H9 (cell line): ENCODE measurements around the gene RSU1. TPM values are rescaled to one million over a fixed set of nuclear protein-coding genes. Genes with fewer than 3 reads are reported as not detected.

ENCODE experiments used
- DNase-seq: peaks from one replicate; pipeline ENCODE4 v3.0.0-alpha.2; 2017
- H2AFZ ChIP-seq: one replicate; pipeline ENCODE4 v1.6.1; 2013; ENCODE audit warnings: mild to moderate bottlenecking, low read length, control low read depth, moderate library complexity
- H2AK5ac ChIP-seq: 2 replicates; pipeline ENCODE4 v1.6.1; 2013; ENCODE audit warnings: low read length, control low read depth, mixed read lengths; ENCODE audit not compliant: insufficient read length
- H2BK120ac ChIP-seq: one replicate; pipeline ENCODE4 v1.6.1; 2013; ENCODE audit warnings: low read depth, mild to moderate bottlenecking, low read length, control low read depth, inconsistent platforms; ENCODE audit not compliant: poor library complexity, severe bottlenecking
- H2BK12ac ChIP-seq: 2 replicates; pipeline ENCODE4 v1.6.1; 2013; ENCODE audit warnings: low read length, control low read depth, mixed read lengths, low read depth; ENCODE audit not compliant: insufficient read length
- H2BK15ac ChIP-seq: 2 replicates; pipeline ENCODE4 v1.6.1; 2013; ENCODE audit warnings: low read depth, low read length, control low read depth
- H2BK20ac ChIP-seq: one replicate; pipeline ENCODE4 v1.6.1; 2013; ENCODE audit warnings: low read depth, mild to moderate bottlenecking, low read length, control low read depth, inconsistent platforms; ENCODE audit not compliant: poor library complexity, severe bottlenecking
- H2BK5ac ChIP-seq: 2 replicates; pipeline ENCODE4 v1.6.1; 2013; ENCODE audit warnings: low read length, control low read depth, mixed read lengths; ENCODE audit not compliant: insufficient read length
- H3K14ac ChIP-seq: 2 replicates; pipeline ENCODE4 v1.6.1; 2013; ENCODE audit warnings: low read length, control low read depth; ENCODE audit not compliant: insufficient read depth
- H3K18ac ChIP-seq: 2 replicates; pipeline ENCODE4 v1.6.1; 2013; ENCODE audit warnings: low read depth, mild to moderate bottlenecking, mixed read lengths, low read length, control low read depth; ENCODE audit not compliant: insufficient read length
- H3K23ac ChIP-seq: 2 replicates; pipeline ENCODE4 v1.6.1; 2013; ENCODE audit warnings: low read length, control low read depth, mixed read lengths, low read depth; ENCODE audit not compliant: insufficient read length
- H3K23me2 ChIP-seq: 2 replicates; pipeline ENCODE4 v1.6.1; 2013; ENCODE audit warnings: low read depth, mild to moderate bottlenecking, mixed read lengths, low read length, control low read depth; ENCODE audit not compliant: insufficient read length, poor library complexity, severe bottlenecking
- H3K27ac ChIP-seq: 2 replicates; pipeline ENCODE4 v1.5.1; 2013; ENCODE audit warnings: low read length, control low read depth, mixed read lengths, low read depth; ENCODE audit not compliant: insufficient read length
- H3K27me3 ChIP-seq: 2 replicates; pipeline ENCODE4 v1.6.1; 2013; ENCODE audit warnings: low read length, control low read depth, inconsistent platforms; ENCODE audit not compliant: insufficient read depth
- H3K4ac ChIP-seq: 2 replicates; pipeline ENCODE4 v1.6.1; 2013; ENCODE audit warnings: low read depth, mild to moderate bottlenecking, control low read depth, inconsistent platforms, low read length, moderate library complexity
- H3K4me1 ChIP-seq: 2 replicates; pipeline ENCODE4 v1.6.1; 2013; ENCODE audit warnings: low read length, control low read depth, inconsistent platforms; ENCODE audit not compliant: insufficient read depth
- H3K4me2 ChIP-seq: 2 replicates; pipeline ENCODE4 v1.6.1; 2013; ENCODE audit warnings: low read length, control low read depth, mixed read lengths; ENCODE audit not compliant: insufficient read length, insufficient read depth
- H3K56ac ChIP-seq: 2 replicates; pipeline ENCODE4 v1.6.1; 2013; ENCODE audit warnings: low read depth, mild to moderate bottlenecking, mixed read lengths, low read length, control low read depth; ENCODE audit not compliant: insufficient read length
- H3K79me1 ChIP-seq: 2 replicates; pipeline ENCODE4 v1.6.1; 2013; ENCODE audit warnings: low read depth, mild to moderate bottlenecking, moderate library complexity, low read length, control low read depth, inconsistent platforms; ENCODE audit not compliant: insufficient read depth, poor library complexity, severe bottlenecking
- H3K79me2 ChIP-seq: 2 replicates; pipeline ENCODE4 v1.6.1; 2013; ENCODE audit warnings: low read length, control low read depth, inconsistent platforms; ENCODE audit not compliant: insufficient read depth
- H3K9ac ChIP-seq: 2 replicates; pipeline ENCODE4 v1.6.1; 2013; ENCODE audit warnings: low read length, control low read depth, mixed read lengths; ENCODE audit not compliant: insufficient read length; ENCODE audit errors: extremely low read depth
- H3K9me3 ChIP-seq: one replicate; pipeline ENCODE4 v1.6.1; 2013; ENCODE audit warnings: low read depth, low read length, inconsistent platforms; ENCODE audit not compliant: control insufficient read depth
- H3T11ph ChIP-seq: one replicate; pipeline ENCODE4 v1.6.1; 2013; ENCODE audit warnings: mild to moderate bottlenecking, low read length, control low read depth, inconsistent platforms
- H4K20me1 ChIP-seq: one replicate; pipeline ENCODE4 v1.6.1; 2013; ENCODE audit not compliant: control insufficient read depth, insufficient read length, insufficient read depth
- H4K5ac ChIP-seq: 2 replicates; pipeline ENCODE4 v1.6.1; 2013; ENCODE audit warnings: low read depth, mild to moderate bottlenecking, mixed read lengths, low read length, control low read depth; ENCODE audit not compliant: insufficient read length
- H4K8ac ChIP-seq: replicated peaks from 2 replicates; pipeline ENCODE4 v1.6.1; 2013; ENCODE audit warnings: low read length, control low read depth, mixed read lengths, low read depth; ENCODE audit not compliant: insufficient read length
- H4K91ac ChIP-seq: 2 replicates; pipeline ENCODE4 v1.6.1; 2013; ENCODE audit warnings: low read depth, mild to moderate bottlenecking, moderate library complexity, mixed read lengths, low read length, control low read depth; ENCODE audit not compliant: insufficient read length
- H3K27ac Mint-ChIP-seq, 3 experiments: 2 replicates in 2 of 3; 3 replicates in 1 of 3; pipeline ENCODE4 v1.8.0; 2020 to 2021; ENCODE audit warnings: mixed read lengths in 3 of 3, mild to moderate bottlenecking in 1 of 3, moderate library complexity in 1 of 3
- H3K27me3 Mint-ChIP-seq: 2 replicates; pipeline ENCODE4 v1.8.0; 2021; ENCODE audit warnings: low read depth, mild to moderate bottlenecking, moderate library complexity, mixed read lengths
- H3K36me3 Mint-ChIP-seq, 3 experiments: 2 replicates in 2 of 3; 3 replicates in 1 of 3; pipeline ENCODE4 v1.8.0; 2020 to 2021; ENCODE audit warnings: low read depth in 3 of 3, mixed read lengths in 3 of 3; ENCODE audit not compliant: insufficient read depth in 1 of 3
- H3K4me1 Mint-ChIP-seq, 2 experiments: 2 replicates each; pipeline ENCODE4 v1.8.0; 2020; ENCODE audit warnings: mixed read lengths in 2 of 2
- H3K4me3 Mint-ChIP-seq, 2 experiments: 2 replicates in 1 of 2; 3 replicates in 1 of 2; pipeline ENCODE4 v1.8.0; 2020 to 2021; ENCODE audit warnings: mild to moderate bottlenecking in 2 of 2, mixed read lengths in 2 of 2, moderate library complexity in 1 of 2
- H3K9me3 Mint-ChIP-seq, 2 experiments: 2 replicates in 1 of 2; 3 replicates in 1 of 2; pipeline ENCODE4 v1.8.0; 2020; ENCODE audit warnings: mild to moderate bottlenecking in 2 of 2, mixed read lengths in 2 of 2, moderate library complexity in 1 of 2
- CTCF ChIP-seq: fragments of 200-600 bp; sonication (generic); conservative IDR thresholded peaks from 3 replicates; pipeline ENCODE4 v1.8.0; 2021; ENCODE audit warnings: antibody characterized with exemption, mild to moderate bottlenecking
- WGBS: extraction: QIAGEN DNeasy Blood & Tissue Kit; methylation state at CpG from one replicate; pipeline ENCODE4 v1.1.7; 2013; ENCODE audit warnings: missing lambda C conversion rate, low lambda C conversion rate, mixed read lengths; ENCODE audit not compliant: insufficient read length; ENCODE audit errors: extremely low coverage; 5-methylcytosine and 5-hydroxymethylcytosine counted together
- total RNA-seq: library from RNA; stranded (reverse); gene quantifications from 2 replicates; pipeline ENCODE4 v1.2.1, GENCODE V29; 2021

The RSU1 gene
- total RNA-seq, 1 experiment from 2014 or later: 59.4 TPM

DNA sequence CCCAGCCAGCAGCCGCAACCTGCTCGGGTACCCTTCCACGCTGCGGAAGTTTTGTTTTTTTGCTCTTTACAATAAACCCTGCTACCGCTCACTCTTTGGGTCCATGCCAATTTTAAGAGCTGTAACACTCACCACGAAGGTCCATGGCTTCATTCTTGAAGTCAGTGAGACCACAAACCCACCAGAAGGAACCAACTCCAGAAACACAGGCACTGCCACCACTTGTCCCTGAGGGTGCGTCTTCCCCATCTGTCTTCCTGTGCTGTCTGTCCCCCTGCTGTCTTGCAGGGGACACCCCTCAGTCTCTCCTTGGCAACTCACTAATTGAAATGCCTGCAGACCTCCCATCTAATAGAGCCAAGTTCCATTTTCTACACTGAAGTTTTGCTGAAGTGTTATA, 48.5 kb upstream of the RSU1 start:
- Histone ChIP-seq H3K9ac (no peak overlapping the region), H2BK120ac (no peak overlapping the region), H3K14ac (no peak overlapping the region), H3T11ph (no peak overlapping the region), H3K56ac (no peak overlapping the region), H3K23me2 (no peaks in the 10 kb centered on the region), H3K9me3 (no peaks in the 10 kb centered on the region), H3K4me1 (peaks cover 10% of the 10 kb centered on the region), H3K27ac (no peak overlapping the region), H3K4me2 (no peak overlapping the region), H2BK5ac (no peak overlapping the region), H3K79me1 (no peaks in the 10 kb centered on the region), H3K23ac (no peak overlapping the region), H2BK12ac (no peak overlapping the region), H2AFZ (no peak overlapping the region), H2AK5ac (no peak overlapping the region), H4K91ac (no peak overlapping the region), H2BK20ac (no peak overlapping the region), H3K4ac (no peak overlapping the region), H3K79me2 (no peaks in the 10 kb centered on the region), H4K8ac (no peak overlapping the region), H3K18ac (no peak overlapping the region), H3K27me3 (no peaks in the 10 kb centered on the region), H4K20me1 (no peaks in the 10 kb centered on the region), H2BK15ac (no peak overlapping the region), H4K5ac (no peak overlapping the region)
- no peak overlapping the region for H3K27ac Mint-ChIP-seq
- H3K4me1 Mint-ChIP-seq: peaks cover 33 to 35% of the 10 kb centered on the region in 2 experiments
- no peaks in the 10 kb centered on the region for H3K9me3 Mint-ChIP-seq
- no peak for TF ChIP-seq CTCF
- H3K4me3 Mint-ChIP-seq: no peak overlapping the region
- no peaks in the 10 kb centered on the region for H3K36me3 Mint-ChIP-seq
- DNase-seq: no peak
- H3K27me3 Mint-ChIP-seq: peaks cover 2% of the 10 kb centered on the region; the same call in 1 of the 2 replicates
- no CpG with 5 or more reads among the region's 7 CpGs for WGBS
